CD4-positive, alpha-beta memory T cell (primary cell): Measurements from ENCODE around the gene TNFAIP8L3. TPM values are rescaled to one million over a fixed set of nuclear protein-coding genes. Genes with fewer than 3 reads are reported as not detected.

Source experiments
- CTCF ChIA-PET: fragments of 350-600 bp; sonication (Branson Sonifier 250); formaldehyde crosslinking; loops from one replicate; lab custom pipeline; 2021; ENCODE audit warnings: inconsistent platforms; ENCODE audit not compliant: partially characterized antibody; lab: Charles Lee
- POLR2A ChIA-PET: fragments of 350-600 bp; sonication (Branson Sonifier 250); formaldehyde crosslinking; loops from one replicate; lab custom pipeline; 2021; ENCODE audit not compliant: partially characterized antibody; lab: Charles Lee
- DNase-seq, 5 donors: peaks; one replicate each; pipeline versions ENCODE4 v3.0.0 to v3.0.0-alpha.2; 2020 to 2022; ENCODE audit warnings: mixed read lengths in 1 of 5
- H3K27ac ChIP-seq: one replicate; pipeline ENCODE4 v1.7.0; 2013; ENCODE audit warnings: low read depth, low read length
- H3K27me3 ChIP-seq: 2 replicates; pipeline ENCODE4 v1.7.0; 2013; ENCODE audit warnings: mild to moderate bottlenecking, low read length, moderate library complexity; ENCODE audit not compliant: insufficient read depth
- H3K36me3 ChIP-seq: 2 replicates; pipeline ENCODE4 v1.7.0; 2013; ENCODE audit warnings: mild to moderate bottlenecking, low read length, moderate library complexity; ENCODE audit not compliant: insufficient read depth
- H3K4me1 ChIP-seq: 2 replicates; pipeline ENCODE4 v1.7.0; 2013; ENCODE audit warnings: mild to moderate bottlenecking, low read length, moderate library complexity; ENCODE audit not compliant: insufficient read depth
- H3K4me3 ChIP-seq, 2 donors: one replicate each; pipeline ENCODE4 v1.7.0; 2013; ENCODE audit warnings: low read length in 2 of 2, mild to moderate bottlenecking in 1 of 2
- H3K9me3 ChIP-seq, 2 donors: one replicate each; pipeline ENCODE4 v1.7.0; 2013; ENCODE audit warnings: low read length in 2 of 2, control low read depth in 1 of 2; ENCODE audit not compliant: control insufficient read depth in 1 of 2
- H3K27ac Mint-ChIP-seq, 7 donors: one replicate each; pipeline ENCODE4 v1.8.0; 2020 to 2021; ENCODE audit warnings: mixed read lengths in 7 of 7, mild to moderate bottlenecking in 6 of 7, inconsistent platforms in 3 of 7, moderate library complexity in 3 of 7
- H3K27me3 Mint-ChIP-seq, 2 donors: one replicate each; pipeline ENCODE4 v1.8.0; 2020 to 2021; ENCODE audit warnings: mixed read lengths in 2 of 2
- H3K36me3 Mint-ChIP-seq, 2 donors: one replicate each; pipeline ENCODE4 v1.8.0; 2020 to 2021; ENCODE audit warnings: mixed read lengths in 2 of 2, inconsistent platforms in 1 of 2, mild to moderate bottlenecking in 1 of 2
- H3K4me1 Mint-ChIP-seq, 4 donors: one replicate each; pipeline ENCODE4 v1.8.0; 2020 to 2021; ENCODE audit warnings: mixed read lengths in 4 of 4, mild to moderate bottlenecking in 1 of 4
- H3K4me3 Mint-ChIP-seq, 8 donors: one replicate each; pipeline ENCODE4 v1.8.0; 2020 to 2021; ENCODE audit warnings: mixed read lengths in 8 of 8, mild to moderate bottlenecking in 7 of 8, moderate library complexity in 6 of 8, inconsistent platforms in 3 of 8
- H3K9me3 Mint-ChIP-seq, 8 donors: one replicate each; pipeline ENCODE4 v1.8.0; 2020 to 2021; ENCODE audit warnings: mixed read lengths in 8 of 8, mild to moderate bottlenecking in 5 of 8, inconsistent platforms in 3 of 8, moderate library complexity in 1 of 8
- intact Hi-C: fragments of 100-400 bp; cut with micrococcal nuclease; formaldehyde crosslinking; loops from one replicate; pipeline ENCODE4 v1.15.1; 2023
- polyA plus RNA-seq, 2 donors: library from polyadenylated mRNA; unstranded; fragments of 300-500 nt; fragmentation: Illumina TruSeq; gene quantifications; one replicate each; pipeline ENCODE4 v1.2.3, GENCODE V29; 2021
- total RNA-seq, 2 experiments: library from RNA; stranded (reverse); gene quantifications; one replicate each; pipeline ENCODE4 v1.2.3, GENCODE V29; 2021

TNFAIP8L3 gene
- total and polyA plus RNA-seq, 4 experiments from 2014 or later: not detected

GRCh38 chr15:51062736-51063135, 32.0 kb downstream of the TNFAIP8L3 start:
- ChIA-PET CTCF (no interaction called here), POLR2A (no interaction called here)
- Mint-ChIP-seq H3K27ac (no peak overlapping the region), H3K4me3 (no peak overlapping the region), H3K4me1 (no peaks in the 10 kb centered on the region), H3K36me3 (no peaks in the 10 kb centered on the region), H3K27me3 (peaks cover 6 to 17% of the 10 kb centered on the region in 2 donors), H3K9me3 (no peaks in the 10 kb centered on the region)
- H3K36me3 ChIP-seq: no peaks in the 10 kb centered on the region
- intact Hi-C loops: no loop called here
- no peak for DNase-seq
- no peak overlapping the region for H3K27ac ChIP-seq
- H3K27me3 ChIP-seq: no peaks in the 10 kb centered on the region
- H3K4me3 ChIP-seq: no peak overlapping the region
- no peaks in the 10 kb centered on the region for H3K9me3 ChIP-seq
- H3K4me1 ChIP-seq: no peaks in the 10 kb centered on the region

- no peaks in the 10 kb centered on the region for H3K36me3 ChIP-seq
- no peaks in the 10 kb centered on the region for H3K27me3 ChIP-seq
- POLR2A ChIA-PET: no interaction called here
- CTCF ChIA-PET: interaction anchor here (0.6 to 0.9 kb wide), 2 partner anchors 8 to 10 kb away, joined by 3 read pairs; no protein-coding TSS in a partner anchor
- DNase-seq: no peak
- Mint-ChIP-seq H3K4me1 (no peaks in the 10 kb centered on the region), H3K27ac (no peak overlapping the region), H3K36me3 (no peaks in the 10 kb centered on the region), H3K27me3 (peaks cover 5 to 15% of the 10 kb centered on the region in 2 donors), H3K4me3 (no peak overlapping the region), H3K9me3 (no peaks in the 10 kb centered on the region)
- H3K4me3 ChIP-seq: no peak overlapping the region
- no peak overlapping the region for H3K27ac ChIP-seq
- no peaks in the 10 kb centered on the region for H3K9me3 ChIP-seq
- H3K4me1 ChIP-seq: no peaks in the 10 kb centered on the region
- intact Hi-C loops: no loop called here
These were observed 34.6 kb downstream of the TNFAIP8L3 start for GRCh38 chr15:51060030-51060673.

- Histone ChIP-seq H3K27me3 (no peaks in the 10 kb centered on the region), H3K36me3 (no peaks in the 10 kb centered on the region), H3K9me3 (no peaks in the 10 kb centered on the region), H3K4me3 (no peak overlapping the region), H3K4me1 (no peaks in the 10 kb centered on the region), H3K27ac (no peak overlapping the region)
- Mint-ChIP-seq H3K27me3 (peaks cover 6 to 20% of the 10 kb centered on the region in 2 donors), H3K4me1 (no peaks in the 10 kb centered on the region), H3K9me3 (no peaks in the 10 kb centered on the region), H3K27ac (no peak overlapping the region), H3K4me3 (no peak overlapping the region), H3K36me3 (no peaks in the 10 kb centered on the region)
- POLR2A ChIA-PET: no interaction called here
- CTCF ChIA-PET: interaction anchor here (1.3 kb wide), 1 partner anchor 11 kb away, joined by 4 read pairs; no protein-coding TSS in a partner anchor
- no peak for DNase-seq
- intact Hi-C loops: no loop called here
These were observed 40.2 kb downstream of the TNFAIP8L3 start for GRCh38 chr15:51054535-51054934.

- no peak overlapping the region for H3K4me3 Mint-ChIP-seq
- H3K9me3 Mint-ChIP-seq: no peaks in the 10 kb centered on the region
- DNase-seq: no peak
- Histone ChIP-seq H3K9me3 (no peaks in the 10 kb centered on the region), H3K4me3 (no peak overlapping the region), H3K27ac (no peak overlapping the region), H3K36me3 (no peaks in the 10 kb centered on the region), H3K4me1 (no peaks in the 10 kb centered on the region), H3K27me3 (no peaks in the 10 kb centered on the region)
- POLR2A ChIA-PET: no interaction called here
- no peak overlapping the region for H3K27ac Mint-ChIP-seq
- H3K36me3 Mint-ChIP-seq: no peaks in the 10 kb centered on the region
- intact Hi-C loops: no loop called here
- H3K4me1 Mint-ChIP-seq: no peaks in the 10 kb centered on the region
- CTCF ChIA-PET: no interaction called here
- peaks cover 5 to 19% of the 10 kb centered on the region in 2 donors for H3K27me3 Mint-ChIP-seq
These were observed 41.1 kb downstream of the TNFAIP8L3 start for GRCh38 chr15:51053571-51053970.

- no peak for DNase-seq
- Mint-ChIP-seq H3K9me3 (no peaks in the 10 kb centered on the region), H3K27me3 (peaks cover 2 to 18% of the 10 kb centered on the region in 2 donors), H3K4me3 (no peak overlapping the region), H3K36me3 (no peaks in the 10 kb centered on the region), H3K4me1 (no peaks in the 10 kb centered on the region), H3K27ac (no peak overlapping the region)
- H3K4me3 ChIP-seq: no peak overlapping the region
- CTCF ChIA-PET: no interaction called here
- POLR2A ChIA-PET: no interaction called here
- no peaks in the 10 kb centered on the region for H3K9me3 ChIP-seq
- no peaks in the 10 kb centered on the region for H3K27me3 ChIP-seq
- no peaks in the 10 kb centered on the region for H3K4me1 ChIP-seq
- intact Hi-C loops: no loop called here
- H3K27ac ChIP-seq: no peak overlapping the region
- H3K36me3 ChIP-seq: no peaks in the 10 kb centered on the region
These were observed 42.9 kb downstream of the TNFAIP8L3 start for GRCh38 chr15:51051776-51052175.

- no peaks in the 10 kb centered on the region for H3K4me1 Mint-ChIP-seq
- H3K27ac Mint-ChIP-seq: no peak overlapping the region
- H3K27me3 Mint-ChIP-seq: peaks cover 2 to 12% of the 10 kb centered on the region in 2 donors
- POLR2A ChIA-PET: no interaction called here
- no peaks in the 10 kb centered on the region for H3K36me3 Mint-ChIP-seq
- H3K9me3 ChIP-seq: no peaks in the 10 kb centered on the region
- H3K36me3 ChIP-seq: no peaks in the 10 kb centered on the region
- H3K4me1 ChIP-seq: no peaks in the 10 kb centered on the region
- H3K4me3 ChIP-seq: no peak overlapping the region
- no peak overlapping the region for H3K4me3 Mint-ChIP-seq
- no peaks in the 10 kb centered on the region for H3K27me3 ChIP-seq
- no peaks in the 10 kb centered on the region for H3K9me3 Mint-ChIP-seq
- intact Hi-C loops: no loop called here
- DNase-seq: no peak
- CTCF ChIA-PET: no interaction called here
- no peak overlapping the region for H3K27ac ChIP-seq
These were observed 45.6 kb downstream of the TNFAIP8L3 start for GRCh38 chr15:51049081-51049480.

- intact Hi-C loops: no loop called here
- no peak overlapping the region for H3K27ac Mint-ChIP-seq
- POLR2A ChIA-PET: no interaction called here
These were observed 46.4 kb downstream of the TNFAIP8L3 start for GRCh38 chr15:51048308-51048707.

More at GRCh38 chr15:51048308-51048707, 46.4 kb downstream of the TNFAIP8L3 start:
- Mint-ChIP-seq H3K4me1 (no peaks in the 10 kb centered on the region), H3K27me3 (peaks cover 2 to 12% of the 10 kb centered on the region in 2 donors), H3K9me3 (no peaks in the 10 kb centered on the region), H3K36me3 (no peaks in the 10 kb centered on the region), H3K4me3 (no peak overlapping the region)
- H3K4me1 ChIP-seq: no peaks in the 10 kb centered on the region
- no peaks in the 10 kb centered on the region for H3K27me3 ChIP-seq
- no peak for DNase-seq
- no peaks in the 10 kb centered on the region for H3K9me3 ChIP-seq
- no peak overlapping the region for H3K4me3 ChIP-seq
- H3K36me3 ChIP-seq: no peaks in the 10 kb centered on the region
- no peak overlapping the region for H3K27ac ChIP-seq
- CTCF ChIA-PET: no interaction called here
